DMS53 treated with DMSO at 0.1 percent for 48 hours (cell line): ENCODE results near the gene STYXL2.

Experiments
- DNase-seq: peaks from one replicate; lab custom pipeline; 2025; ENCODE audit not compliant: unreplicated experiment; lab: John Stamatoyannopoulos, UW

Gene STYXL2

DNA sequence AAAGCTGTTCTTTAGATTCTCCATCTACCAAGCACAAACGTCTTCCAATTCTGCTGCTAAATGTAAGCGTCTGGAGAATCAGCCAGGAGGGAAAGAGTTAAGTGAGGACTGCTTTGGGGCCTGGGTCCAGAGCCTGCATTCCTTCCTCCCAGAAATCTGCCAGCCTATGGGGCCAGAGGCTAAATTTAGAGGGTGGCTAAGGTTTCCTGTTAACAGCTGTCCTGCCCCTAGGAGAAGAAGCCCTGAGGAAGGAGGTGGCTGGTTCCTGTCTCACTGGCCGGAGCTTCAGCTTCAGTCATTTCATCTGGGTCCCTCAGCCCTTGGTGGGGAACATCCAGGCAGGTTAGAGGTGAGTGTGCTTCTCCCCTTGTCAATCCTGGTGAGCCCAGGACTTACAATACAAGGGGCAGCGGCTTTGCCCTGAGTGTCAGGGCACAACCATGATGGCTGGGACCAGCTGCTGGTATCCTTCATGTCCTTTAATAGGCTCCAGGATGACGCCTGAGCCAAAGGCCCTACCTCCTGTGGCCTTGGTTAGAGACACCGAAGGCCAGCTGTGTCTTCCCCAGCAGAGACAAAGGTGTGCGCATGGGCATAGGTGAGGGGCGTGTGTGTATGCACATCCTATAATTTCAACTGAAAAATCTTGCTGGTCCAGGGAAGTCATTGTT lies at the start of gene STYXL2:
Gene STYXL2 (plus strand): TSS at position 230 of the 671 bp plus-strand sequence. CDS start 775 bp downstream, outside the sequence.
- no peak for DNase-seq

DNA sequence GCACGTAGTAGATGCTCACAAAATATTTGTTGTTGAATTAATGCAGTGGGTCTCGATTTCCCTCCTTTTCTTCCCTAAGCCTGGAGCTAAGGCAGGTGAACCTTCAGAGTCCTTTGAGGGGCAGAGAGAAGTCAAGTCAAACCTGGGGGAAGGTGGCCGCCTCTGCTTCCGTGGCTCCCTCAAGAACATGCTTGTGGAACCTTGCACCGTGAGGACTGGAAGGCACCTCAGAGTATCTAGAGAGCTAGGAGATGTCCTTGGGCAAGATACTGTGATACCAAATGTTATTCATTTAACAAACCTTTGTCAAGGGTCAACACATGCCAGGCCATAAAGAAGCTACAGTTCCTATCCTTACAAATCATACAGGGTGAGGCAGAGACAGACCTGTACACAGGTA lies 42.0 kb upstream of the STYXL2 start:
- no peak for DNase-seq

DNA sequence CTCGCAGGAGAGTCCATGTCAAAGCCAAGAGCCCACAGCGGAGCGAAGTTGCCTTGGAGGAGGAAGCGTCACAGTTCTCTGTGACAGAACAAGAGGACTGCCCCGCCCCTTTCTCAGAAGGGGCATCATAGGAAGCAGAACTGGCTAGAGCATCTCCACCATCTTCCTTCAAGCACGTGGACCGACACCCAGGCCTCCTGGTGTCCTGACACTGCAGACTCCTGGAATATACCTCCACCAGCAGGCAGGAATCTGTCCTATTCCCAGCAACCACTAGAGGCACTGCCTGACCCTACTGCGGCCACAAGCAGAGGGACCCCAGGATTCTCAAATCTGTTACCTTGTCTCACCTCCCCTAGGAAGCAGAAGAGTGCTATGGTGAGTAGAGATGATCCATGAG lies 41.5 kb upstream of the STYXL2 start:
- DNase-seq: no peak

DNA sequence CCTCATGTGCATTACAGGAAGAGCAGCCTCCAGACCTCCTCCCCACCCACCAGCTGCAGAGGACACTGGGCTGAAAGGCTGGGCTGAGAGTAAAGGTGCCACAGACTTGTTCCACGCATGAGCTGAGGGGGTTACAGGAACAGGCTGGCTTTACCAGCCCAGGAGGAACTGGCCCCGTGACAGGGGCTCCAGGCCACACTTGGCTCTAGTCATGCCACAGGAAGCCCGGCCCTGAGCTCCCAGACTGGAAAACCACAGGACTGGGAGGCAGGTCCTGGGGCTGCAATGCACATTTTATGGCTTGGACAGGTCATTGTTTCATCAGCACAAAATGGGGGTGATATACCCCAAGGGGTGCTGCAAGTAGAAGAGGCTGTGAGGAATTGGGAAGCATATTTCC lies 39.3 kb upstream of the STYXL2 start:
- no peak for DNase-seq

DNA sequence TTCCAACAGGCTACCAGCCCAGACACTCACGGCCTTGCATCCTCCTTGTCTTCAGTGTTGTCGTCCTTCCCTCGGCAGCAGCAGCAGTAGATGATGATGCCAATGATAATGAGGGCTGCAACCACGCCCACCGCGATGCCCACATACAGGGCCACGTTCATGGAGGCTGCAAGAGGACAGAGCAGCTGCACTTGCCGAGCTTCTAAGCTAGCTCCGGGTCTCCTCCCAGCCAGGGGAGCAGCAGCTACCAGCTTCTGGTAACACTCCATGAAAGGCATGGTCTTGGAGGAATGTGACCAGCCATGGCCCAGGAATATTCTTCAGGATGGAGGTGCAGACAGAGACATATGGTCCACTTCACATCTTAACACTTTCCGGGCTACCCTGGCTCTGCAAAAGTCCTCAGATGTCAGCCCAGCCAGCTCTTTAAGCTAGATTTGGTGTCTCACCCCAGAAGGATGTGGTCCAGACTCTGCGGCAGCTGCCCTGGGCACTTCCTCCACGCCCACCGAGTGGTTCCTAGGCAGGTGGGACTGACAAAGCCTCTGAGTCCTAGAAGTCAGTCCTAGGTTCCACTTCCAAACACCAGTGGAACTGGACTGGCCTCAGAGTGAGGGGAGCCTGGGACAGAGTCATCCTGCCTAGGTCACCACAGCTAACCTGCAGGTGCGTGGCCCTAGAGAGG lies 38.8 kb upstream of the STYXL2 start:
- DNase-seq: no peak

DNA sequence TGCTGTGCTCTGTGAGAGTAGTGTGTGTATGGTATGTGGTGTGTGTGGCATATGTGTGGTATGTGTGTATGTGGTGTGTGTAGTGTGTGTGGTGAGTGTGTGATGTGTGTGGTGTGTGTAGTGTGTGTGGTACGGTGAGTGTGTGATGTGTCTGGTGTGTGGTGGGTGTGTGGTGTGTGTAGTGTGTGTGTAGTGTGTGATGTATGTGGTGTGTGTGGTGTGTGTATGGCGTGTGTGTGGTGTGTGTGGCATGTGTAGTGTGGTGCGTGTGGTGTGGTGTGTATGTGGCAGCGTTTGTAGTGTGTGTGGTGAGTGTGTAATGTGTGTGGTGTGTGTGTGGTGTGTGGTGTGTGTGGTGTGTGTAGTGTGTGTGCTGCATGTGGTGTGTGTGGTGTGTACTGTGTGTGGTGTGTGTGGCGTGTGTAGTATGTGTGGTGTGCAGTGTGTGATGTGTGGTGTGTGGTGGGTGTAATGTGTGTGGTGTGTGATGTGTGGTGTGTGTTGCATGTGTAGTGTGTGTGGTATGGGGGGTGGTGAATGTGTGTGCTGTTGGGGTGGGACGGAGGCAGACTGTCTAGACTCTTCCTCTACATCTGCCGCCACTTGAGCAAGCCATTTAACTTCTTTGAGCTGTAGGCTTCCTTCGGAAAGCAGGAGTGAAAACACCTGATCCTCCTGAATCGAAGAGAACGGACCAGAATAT lies 37.2 kb upstream of the STYXL2 start:
- no peak for DNase-seq

DNA sequence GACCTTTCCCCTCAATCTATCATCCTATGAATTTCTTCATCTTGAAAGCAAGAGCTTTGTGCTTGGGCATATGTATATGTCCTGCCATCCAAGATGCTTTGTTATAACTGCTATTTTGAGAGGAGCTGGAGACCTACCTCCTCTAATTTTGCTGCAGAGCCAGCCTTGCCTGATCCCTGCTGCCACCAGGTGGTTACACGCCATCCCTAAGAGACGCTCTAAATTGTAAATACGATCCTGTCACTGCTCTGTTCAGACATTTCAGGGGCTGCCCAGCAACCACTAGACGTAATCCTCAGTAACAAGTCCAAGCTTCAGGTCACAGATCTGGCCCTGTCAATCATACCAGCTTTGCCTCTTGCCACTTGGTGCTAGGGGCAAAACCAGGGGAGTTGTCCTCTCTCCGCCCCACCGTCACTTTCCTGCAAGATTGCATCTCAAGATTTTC lies 36.6 kb upstream of the STYXL2 start:
- DNase-seq: peak; percentile 65

DNA sequence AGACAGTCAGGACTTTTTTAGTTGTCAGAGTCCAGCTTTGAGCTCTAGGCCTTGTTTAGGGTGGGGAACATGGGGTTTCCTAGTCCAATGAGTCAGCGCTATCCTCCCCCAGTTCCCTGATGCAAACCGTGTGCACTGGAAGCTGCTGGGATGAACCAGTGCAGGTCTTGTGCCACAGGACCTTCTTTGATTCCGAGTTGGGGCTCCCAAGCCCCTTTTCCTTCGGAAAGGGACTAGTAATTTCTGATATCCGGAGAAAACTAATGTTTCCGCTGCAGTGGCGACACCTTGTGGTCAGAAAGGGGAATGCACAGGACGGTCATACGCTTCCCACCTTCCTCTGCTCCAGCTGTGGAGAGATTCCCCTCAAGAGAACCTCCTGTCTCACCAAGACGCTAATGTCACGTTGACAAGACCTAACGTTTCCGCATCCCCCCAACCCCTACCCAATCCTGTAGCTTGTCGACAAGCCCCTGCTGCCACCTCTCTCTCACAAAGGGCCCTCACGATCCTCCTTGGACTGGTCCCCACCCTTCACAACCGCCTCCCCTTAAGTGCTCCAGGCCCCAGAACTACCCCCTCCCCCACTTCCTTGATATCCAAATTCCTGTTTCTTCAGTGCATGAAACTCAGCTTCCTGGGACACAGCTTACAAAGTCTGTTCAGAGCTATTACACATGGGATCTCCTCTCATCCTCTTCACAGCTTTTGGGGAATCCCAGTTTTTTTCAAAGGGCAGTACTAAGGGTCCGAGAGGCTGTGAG lies 34.6 kb upstream of the STYXL2 start:
- DNase-seq: peak; percentile 52

DNA sequence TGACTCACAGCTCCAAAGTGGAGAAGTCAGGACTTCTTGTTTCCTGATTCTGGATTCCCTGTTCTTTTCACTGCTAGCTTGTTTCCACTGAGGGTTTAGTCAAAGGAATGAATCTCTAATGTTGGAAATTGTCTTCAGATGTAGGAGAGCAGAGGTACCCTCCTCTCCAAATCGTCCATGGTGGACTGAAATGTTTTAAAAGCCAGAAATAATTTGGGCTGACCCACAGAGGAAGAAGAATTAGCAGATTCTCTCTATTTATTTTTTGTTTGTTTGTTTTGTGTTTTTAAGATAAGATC lies 34.1 kb upstream of the STYXL2 start:
- DNase-seq: no peak

DNA sequence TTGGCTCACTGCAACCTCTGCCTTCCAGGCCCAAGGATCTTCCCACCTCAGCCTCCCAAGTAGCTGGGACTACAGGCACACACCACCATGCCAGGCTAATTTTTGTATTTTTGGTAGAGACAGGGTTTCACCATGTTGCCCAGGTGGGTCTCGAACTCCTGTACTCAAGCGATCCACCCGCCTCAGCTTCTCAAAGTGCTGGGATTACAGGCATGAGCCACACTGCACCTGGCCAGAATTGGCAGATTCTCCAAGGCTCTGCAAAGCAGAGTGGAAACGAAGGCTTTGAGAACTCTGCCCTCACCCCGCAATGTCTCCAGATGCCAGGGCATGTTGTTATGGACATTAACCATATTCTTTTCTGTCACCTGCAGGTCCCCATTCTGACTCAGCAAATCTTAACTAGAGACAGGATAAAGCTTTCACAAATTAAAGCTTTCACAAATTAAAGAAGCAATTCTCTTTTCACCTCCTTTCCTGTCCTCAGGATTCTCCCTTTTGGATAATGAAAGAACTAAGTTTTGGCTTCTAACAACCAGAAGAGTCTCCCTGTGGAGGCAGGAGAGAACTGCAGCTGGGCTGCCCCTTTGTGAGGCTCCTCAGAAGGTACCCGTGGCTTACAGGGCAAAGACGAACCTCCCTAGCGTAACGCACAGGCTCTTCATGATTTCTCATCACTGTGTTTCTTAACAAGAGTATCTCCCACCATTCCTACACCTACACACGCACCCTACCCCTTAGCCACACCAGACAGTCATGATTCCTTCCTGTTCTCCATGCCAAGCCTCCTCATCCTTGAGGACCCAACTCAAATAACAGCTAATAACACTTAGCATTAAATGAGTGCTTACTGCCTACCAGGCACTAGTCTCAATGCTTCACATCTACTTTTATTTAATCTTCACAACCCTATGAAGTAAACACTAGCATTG lies 33.5 kb upstream of the STYXL2 start:
- no peak for DNase-seq

DNA sequence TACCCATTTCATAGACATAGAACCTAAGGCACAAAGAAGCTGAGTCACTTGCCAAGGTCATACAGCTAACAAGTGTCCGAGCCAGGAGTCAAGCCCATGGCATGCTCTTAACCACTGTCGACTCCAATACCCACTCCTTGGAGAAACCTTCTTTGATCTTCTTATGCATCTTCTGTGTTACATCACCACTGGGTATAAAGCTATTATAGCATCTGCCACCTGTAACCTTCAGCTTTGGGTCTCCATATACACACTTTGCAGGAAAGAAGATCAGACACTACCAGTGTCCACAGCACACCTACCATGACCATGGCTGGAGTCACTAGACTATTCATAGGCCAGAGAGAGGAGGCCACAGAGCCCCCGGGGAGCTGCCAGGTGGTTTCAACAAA lies 32.8 kb upstream of the STYXL2 start:
- DNase-seq: no peak

DNA sequence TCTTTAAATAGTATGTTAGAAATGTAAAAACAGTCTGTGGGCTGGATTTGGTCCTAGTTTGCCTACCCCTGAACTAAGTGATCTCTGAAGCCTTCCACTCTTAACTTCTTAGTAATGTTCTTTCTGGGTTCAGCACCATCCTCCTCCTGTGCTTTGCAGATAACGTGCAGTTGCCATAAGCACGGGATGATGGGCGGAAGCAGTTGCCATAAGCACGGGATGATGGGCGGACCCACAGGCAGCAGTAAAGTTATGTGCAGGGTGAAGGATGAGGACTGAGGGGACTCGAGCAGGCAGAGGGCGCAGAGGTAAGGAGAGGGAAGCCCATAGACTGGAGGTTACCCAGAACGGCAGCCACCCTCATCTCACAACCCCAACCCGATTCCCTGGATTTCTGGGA lies 29.3 kb upstream of the STYXL2 start:
- DNase-seq: no peak

DNA sequence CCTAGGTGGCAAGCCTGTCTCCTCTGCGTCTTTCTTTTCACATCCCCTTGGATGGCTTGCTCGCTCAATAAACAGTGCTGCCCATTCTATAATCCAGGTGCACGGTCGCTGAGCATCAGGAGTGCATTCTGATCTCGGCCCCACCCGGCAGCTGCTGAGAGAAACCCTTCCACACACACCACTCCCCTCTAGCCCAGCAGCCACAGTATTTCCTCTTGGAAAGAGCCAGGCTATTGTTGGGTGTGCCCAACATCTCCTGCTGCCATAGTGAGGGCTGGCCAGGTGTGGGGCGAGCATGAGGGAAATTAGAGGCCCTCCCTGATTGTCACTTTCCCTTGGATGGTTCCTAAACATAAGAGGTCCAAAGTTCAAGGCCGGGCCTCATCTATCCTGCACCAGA lies 28.4 kb upstream of the STYXL2 start:
- no peak for DNase-seq

DNA sequence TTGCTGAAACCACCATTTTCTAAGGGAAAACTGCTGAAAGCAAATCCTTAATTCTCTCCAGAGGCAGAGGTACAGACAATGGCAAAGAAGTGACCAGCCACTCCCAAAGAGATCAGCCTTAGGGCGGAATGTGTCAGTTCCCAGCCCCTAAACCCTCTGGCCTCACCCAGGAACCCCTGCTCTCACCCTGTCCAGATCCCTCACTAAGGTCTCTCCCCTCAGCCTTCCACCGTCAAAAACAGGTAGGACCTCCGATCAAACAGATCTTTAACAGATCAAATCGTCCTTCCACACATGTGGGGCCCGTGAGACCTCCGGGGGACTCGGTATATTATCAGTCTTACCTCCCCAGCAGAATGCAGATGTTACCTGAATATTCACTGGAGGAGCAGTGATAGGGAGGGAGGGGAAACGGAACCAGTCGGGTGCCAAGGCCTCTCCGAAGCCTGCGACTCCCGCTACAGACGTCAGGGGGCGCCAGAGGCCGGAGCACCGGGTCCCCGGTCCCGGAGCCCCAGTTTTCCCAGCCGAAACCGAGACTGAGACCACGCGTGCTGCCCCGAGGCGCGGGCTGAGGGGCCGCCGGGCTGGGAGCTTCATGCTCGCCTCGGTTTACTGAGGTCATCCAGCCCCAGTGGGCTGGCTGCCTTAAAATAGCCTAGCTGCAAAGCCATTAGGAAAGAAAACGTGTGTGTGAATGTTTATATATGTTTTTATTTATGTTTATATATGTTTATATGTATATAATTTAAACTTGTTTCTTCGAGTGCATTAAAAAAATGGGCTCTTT lies 27.3 kb upstream of the STYXL2 start:
- peak; percentile 39 for DNase-seq

DNA sequence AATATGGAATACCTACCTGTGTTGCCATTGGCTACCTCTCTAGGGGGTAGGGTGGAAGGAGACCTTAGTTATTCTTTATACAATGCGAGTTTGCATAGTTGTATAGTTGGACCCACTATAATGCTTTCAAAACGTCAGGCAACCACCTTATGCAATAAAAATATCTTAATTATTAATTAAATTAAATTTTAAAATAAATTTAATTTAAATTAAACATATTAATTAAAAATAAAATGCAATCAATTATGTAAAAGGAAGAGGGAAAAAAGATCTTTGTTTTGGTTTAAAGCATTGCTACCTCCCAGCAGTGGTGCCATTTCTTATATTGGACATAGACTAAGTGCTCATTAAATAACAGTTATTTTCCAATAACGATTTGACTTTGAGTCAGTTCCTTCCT lies 26.0 kb upstream of the STYXL2 start:
- no peak for DNase-seq

DNA sequence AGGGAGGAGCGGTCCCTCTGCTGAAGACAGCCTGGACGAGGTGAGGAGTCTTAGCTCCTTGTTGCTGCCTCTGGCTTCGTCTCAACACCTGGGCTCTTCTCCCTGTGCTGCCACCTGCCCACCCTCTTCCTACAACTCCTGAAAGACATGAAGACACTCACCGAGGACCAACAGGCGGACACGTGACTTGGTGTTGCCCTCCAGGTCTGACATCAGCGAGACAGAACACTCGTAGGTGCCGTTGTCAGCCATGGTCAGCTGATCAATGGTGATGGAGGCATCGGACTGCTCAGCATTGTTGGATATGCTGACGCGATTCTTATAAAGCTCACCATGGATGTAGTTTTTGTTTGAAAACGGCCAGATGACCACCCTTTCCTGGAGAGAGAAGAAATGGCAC lies 25.1 kb upstream of the STYXL2 start:
- DNase-seq: no peak

DNA sequence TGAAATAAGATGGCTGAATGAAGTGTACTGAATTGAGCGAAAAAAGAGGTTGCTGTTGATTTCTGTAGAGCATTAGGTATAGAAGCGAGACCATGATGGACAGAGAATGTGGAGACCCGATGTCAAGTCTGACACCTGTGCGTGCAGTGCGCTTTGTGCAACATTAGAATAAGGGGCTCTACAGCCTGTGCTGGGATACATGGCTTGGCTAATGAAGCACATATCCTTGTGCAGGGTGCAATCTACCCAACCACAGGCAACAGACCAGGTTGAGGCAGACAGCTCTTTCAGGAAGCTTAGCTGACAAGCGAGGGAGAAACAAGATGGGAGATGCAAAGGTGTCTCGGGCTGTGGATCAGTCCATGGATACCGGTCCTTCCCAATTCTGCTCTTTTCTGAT lies 22.6 kb upstream of the STYXL2 start:
- DNase-seq: no peak

DNA sequence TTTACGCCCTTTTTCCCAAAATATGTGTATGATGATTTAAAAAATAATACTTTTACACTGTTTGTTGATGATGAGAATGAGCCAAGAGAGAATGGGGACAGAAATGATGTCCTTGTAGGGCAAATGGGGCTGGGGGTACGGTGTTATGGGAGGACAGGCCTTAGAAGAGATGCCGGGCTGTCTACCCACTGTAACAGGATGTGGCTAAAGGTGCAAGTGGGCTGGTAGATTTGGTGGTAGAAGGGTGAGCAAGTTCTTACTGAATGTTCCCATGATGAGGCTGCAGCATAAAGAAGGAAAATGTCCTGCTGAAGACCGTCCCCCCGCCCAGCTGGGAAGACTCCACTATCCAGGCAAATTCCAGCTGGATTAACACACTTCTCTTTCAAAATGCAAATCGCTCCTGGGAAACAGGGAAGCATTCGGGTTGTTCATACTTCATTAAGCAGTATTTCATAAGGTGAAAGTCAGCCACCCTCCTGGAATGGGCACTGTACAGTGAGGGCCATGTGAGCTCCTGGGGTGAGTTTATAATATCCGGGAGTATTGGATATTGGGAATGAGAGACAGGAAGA lies 17.7 kb upstream of the STYXL2 start:
- DNase-seq: no peak

DNA sequence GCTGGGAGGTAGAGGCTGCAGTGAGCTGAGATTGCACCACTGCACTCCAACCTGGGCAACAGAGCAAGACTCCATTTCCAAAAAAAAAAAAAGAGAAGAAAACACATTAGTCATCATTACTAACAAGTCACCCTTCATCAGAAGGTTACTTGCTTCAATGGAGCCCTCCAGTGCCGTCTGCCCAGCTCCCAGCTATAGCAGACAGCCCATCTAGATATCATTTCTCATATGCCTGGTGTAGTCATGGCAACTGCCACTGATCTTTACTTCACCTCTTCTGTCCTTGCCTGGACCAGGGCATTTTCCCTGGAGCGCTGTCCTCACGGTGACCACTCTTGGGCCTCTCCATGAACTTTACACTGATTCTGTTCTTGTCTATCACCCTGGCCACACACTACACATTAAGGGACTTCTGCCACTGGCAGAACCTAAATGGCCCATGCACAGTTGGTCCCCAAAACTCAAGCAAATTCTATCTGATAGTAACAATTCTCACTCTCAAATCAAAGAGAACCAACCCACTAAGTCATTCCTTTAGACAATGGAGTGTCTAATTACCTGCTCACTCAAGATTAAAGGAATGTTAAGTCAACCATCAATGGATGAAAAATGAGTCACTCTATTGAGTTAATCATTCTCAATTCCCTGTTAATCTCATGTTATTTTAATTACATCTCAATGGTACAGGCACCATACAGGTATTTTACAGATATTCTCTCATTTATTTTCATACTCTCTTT lies 16.6 kb upstream of the STYXL2 start:
- DNase-seq: no peak
